ENCODE results near the gene TMEM196.

Gene TMEM196

DNA sequence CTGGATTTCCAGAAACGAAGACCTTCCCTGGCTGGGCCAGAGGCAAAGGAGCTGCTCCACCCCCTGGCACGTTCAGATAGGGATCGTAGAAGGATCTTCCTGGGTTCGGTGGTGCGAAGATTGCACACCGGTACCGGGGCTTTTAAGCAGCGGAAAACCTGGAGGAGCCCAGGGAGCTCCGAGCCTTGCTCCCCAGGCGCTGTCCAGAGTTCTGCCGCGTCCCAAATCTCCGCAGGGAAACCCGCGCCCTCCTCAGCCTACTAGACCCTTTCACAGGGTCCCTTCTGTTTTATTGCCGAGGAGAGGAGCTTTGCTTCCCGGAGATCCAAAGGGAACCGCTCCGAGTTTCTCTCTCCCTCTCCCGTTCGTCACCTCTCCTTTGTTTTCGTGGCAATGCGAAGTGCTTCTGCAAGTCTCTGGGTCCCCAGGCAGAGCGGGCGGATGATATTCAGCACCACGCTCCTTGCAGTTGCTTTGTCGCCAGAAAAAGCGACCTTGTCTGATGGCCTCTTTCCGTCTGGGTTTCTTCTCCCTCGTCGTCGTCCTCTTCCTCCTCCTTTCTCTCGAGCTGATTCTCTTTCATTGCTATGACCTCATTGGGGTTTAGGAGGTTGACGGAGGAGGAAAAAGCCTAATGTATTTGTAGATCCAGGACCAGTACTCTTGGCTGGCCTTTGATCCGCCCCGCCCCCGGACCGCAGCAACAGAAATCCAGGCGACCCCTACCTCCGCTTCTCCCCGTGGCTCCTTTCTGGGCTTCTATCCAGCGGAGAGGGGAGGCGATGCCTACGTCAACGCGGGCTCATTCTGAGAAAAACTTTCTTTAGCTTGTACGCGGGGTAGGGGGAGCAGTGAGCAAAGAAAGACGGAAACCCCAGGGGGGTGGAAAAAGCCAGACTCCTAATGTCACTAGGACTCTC, at the start of gene TMEM196:
TMEM196 (minus strand) TSS at position 777 of the 920 bp plus-strand sequence. CDS start 921 bp downstream, outside the sequence.
- TF ChIP-seq, protein P1, sequence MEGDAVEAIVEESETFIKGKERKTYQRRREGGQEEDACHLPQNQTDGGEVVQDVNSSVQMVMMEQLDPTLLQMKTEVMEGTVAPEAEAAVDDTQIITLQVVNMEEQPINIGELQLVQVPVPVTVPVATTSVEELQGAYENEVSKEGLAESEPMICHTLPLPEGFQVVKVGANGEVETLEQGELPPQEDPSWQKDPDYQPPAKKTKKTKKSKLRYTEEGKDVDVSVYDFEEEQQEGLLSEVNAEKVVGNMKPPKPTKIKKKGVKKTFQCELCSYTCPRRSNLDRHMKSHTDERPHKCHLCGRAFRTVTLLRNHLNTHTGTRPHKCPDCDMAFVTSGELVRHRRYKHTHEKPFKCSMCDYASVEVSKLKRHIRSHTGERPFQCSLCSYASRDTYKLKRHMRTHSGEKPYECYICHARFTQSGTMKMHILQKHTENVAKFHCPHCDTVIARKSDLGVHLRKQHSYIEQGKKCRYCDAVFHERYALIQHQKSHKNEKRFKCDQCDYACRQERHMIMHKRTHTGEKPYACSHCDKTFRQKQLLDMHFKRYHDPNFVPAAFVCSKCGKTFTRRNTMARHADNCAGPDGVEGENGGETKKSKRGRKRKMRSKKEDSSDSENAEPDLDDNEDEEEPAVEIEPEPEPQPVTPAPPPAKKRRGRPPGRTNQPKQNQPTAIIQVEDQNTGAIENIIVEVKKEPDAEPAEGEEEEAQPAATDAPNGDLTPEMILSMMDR (conservative IDR thresholded peaks at IDR 0.05): no peak
- H3K27ac ChIP-seq: no peak within 1 kb of the TSS

DNA sequence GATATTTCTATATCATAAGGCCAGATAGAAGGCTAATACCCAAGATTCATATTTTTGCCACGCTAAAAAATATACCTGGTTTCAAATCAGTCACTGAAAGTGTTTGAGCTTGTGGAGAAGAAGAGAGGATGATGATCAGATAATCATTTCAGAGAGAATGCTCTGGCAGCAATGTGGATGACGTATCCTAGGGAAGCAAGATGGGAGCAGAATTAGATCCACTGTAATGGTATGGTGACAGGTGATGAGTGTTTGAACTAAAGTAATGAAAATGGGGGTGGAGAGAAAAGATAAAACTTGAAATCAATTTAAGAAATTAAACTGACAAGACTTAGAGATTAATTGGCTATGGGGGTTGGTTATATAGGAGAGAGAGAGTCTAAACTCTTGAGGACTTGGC, 42.7 kb upstream of the TMEM196 start:
- TF ChIP-seq, protein P1 (conservative IDR thresholded peaks at IDR 0.05): no peak

DNA sequence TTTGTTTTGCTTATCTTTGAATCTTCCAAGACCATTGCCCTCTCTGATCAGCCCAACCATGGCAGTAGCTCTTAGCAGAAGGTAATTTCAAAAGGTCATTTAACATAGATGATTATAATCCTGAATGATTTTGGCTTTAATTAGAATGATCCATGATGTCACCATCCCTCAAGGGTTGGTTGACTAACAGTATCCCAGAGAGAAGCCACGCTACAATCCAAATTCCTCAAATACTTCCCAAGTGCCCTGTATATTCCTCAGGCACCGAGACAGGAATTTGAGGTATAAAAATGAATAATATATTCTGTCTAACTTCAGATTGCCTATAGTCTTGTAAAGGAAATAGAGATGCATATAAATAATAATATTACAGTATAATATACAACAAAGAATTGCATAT, 42.1 kb upstream of the TMEM196 start:
- TF ChIP-seq, protein P1 (conservative IDR thresholded peaks at IDR 0.05): no peak
- H3K27ac ChIP-seq: no peak overlapping the region

More for the DNA sequence above, 42.7 kb upstream of the TMEM196 start:
- H3K27ac ChIP-seq: no peak overlapping the region

DNA sequence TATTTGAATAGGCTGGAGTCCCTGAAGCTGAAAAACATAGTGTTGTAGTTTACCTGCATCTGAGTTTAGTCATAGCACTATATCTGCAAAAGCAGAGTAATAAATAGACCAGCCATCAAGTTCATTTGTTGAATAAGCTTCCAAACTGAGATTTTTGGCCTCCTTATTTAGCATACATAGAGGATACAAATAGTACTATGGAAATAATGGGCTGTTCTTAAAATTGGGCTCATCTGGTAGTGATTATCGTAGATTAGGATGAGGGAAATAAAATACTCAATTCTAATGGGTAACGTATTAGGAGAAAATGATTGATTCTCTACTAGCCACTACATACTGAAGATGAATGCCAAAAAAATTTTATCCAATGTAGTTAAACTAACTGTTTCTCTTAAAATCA, 41.4 kb upstream of the TMEM196 start:
- TF ChIP-seq, protein P1 (conservative IDR thresholded peaks at IDR 0.05): no peak
- no peak overlapping the region for H3K27ac ChIP-seq

DNA sequence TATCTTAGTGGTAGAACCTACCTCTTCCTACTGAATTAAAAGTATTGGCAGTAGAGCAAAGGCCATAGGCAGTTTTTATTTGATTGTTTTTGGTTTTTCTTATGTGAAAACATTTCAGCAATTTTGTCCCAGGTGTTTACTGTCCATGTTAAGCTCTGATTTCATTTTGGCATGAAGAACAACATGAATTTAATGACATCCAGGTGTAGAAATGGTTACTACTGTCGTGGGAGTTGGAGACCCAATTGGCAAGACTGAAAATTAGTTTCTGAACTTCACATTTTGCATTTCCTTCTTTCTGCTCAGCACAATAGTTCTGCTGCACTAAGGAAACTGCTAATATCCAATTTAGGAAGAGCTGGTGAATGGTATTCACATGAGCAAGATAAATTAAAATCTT, 38.0 kb upstream of the TMEM196 start:
- H3K27ac ChIP-seq: no peak overlapping the region
- TF ChIP-seq, protein P1 (conservative IDR thresholded peaks at IDR 0.05): no peak

DNA sequence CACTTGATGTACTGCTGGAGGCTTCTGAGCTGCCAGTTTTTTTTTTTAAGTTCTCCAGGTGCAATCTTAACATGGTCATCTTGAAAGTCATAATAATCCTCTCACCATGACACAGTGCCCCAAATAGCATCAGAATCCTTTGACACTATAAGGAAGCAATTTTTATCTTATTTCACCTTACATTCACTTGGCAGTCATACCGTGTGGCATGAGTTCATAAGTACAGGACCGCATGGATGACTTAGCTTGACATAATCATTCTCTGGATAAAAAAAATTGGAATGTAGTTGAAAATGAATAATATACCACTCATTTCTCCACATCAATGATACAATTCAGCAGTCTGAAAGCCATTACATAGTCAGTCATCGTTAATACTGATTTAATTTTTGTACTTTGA, 25.6 kb upstream of the TMEM196 start:
- no peak overlapping the region for H3K27ac ChIP-seq
- TF ChIP-seq, protein P1 (conservative IDR thresholded peaks at IDR 0.05): no peak

DNA sequence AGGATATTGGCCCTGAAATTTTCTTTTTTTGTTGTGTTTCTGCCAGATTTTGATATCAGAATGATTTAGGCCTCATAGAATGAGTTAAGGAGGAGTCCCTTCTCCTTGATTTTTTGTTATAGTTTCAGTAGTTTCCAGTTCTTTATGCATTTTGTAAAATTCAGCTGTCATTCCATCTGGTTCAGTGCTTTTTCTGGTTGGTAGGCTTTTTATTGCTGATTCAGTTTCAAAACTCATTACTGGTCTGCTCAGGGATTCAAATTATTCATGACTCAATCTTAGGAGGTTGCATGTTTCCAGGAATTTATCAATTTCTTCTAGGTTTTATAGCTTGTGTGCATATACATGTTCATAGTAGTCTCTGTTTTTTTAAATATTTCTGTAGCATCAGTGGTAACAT, 10.1 kb upstream of the TMEM196 start:
- TF ChIP-seq, protein P1 (conservative IDR thresholded peaks at IDR 0.05): no peak
- no peak overlapping the region for H3K27ac ChIP-seq
